Hippocampal formation (tissue), 2 donors: ENCODE results near the gene PEBP1.

Source experiments
- DNase-seq, 2 donors: peaks; one replicate each; lab custom pipeline; 2025; lab: John Stamatoyannopoulos, UW

PEBP1 gene

GRCh38 chr12:118136559-118137003, 657 bp downstream of the PEBP1 start:
- peak in 1 of 2 donors; percentile 10 for DNase-seq

DNA sequence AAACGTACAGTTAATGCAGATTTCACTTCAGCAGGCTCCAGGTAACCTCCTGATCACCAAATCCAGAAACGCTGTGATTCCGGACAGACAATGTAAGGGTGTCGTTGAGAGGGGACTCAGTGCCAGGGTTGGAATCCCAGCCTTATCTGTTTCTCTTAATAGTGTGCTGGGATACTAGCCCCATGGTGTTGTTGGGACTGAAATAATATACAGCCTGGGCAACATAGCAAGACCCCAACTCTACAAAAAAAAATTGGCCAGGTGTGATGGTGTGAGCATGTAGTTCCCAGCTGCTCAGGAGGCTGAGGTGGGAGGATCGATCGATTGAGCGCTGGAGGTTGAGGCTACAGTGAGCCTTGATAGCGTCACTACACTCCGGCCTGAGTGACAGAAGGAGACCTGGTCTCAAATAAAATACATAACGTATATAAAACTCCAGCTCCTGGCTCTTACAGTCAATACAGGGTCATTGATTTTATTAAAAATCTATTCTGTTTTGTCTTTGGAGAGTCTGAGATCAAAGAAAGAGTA, 1.3 kb downstream of the PEBP1 start:
- no peak for DNase-seq

- no peak for DNase-seq
Measured at GRCh38 chr12:118140825-118141224, 4.9 kb downstream of the PEBP1 start.

DNA sequence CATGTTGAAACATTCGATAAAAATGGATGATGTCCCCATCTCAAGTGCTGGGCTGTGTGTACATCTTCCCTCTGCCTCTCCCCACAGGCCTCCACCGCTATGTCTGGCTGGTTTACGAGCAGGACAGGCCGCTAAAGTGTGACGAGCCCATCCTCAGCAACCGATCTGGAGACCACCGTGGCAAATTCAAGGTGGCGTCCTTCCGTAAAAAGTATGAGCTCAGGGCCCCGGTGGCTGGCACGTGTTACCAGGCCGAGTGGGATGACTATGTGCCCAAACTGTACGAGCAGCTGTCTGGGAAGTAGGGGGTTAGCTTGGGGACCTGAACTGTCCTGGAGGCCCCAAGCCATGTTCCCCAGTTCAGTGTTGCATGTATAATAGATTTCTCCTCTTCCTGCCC, 8.6 kb downstream of the PEBP1 start:
- no peak for DNase-seq

DNA sequence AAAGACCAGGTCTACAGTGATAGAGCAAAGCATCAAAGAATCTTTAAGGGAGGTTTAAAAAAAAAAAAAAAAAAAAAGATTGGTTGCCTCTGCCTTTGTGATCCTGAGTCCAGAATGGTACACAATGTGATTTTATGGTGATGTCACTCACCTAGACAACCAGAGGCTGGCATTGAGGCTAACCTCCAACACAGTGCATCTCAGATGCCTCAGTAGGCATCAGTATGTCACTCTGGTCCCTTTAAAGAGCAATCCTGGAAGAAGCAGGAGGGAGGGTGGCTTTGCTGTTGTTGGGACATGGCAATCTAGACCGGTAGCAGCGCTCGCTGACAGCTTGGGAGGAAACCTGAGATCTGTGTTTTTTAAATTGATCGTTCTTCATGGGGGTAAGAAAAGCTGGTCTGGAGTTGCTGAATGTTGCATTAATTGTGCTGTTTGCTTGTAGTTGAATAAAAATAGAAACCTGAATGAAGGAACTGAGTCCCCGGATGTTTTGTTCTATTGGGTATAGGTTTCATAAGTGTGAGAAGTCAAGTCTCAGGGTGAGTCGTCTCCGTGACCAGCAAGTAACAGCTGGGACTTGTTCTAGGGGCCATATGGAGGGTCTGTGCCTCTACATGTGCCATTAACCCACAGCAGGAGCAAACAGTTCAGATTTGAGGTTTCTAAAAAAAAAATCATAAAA, 9.3 kb downstream of the PEBP1 start:
- DNase-seq, result no peak

- no peak for DNase-seq
Measured at GRCh38 chr12:118145798-118146156, 9.9 kb downstream of the PEBP1 start.

GRCh38 chr12:118148287-118148686, 12.4 kb downstream of the PEBP1 start:
- no peak for DNase-seq

DNA sequence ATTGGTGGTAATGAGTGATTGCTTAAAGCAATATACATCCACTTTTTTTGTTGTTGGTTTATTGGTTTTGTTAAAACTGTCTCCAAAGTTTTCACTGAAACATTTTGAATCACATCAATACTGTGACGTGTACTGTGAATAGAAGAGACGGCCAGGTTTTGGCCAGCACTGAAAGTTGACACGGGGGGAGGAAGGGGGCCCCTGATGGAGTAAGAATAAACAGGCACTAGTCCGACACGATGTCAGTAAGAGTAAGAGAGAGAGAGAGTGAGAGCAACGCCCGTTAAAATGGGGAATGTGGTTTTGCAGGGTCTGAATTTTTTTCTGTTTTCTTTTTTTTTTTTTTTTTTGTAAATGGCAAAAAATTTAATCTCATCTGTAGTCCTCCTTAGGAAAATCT, 14.7 kb downstream of the PEBP1 start:
- DNase-seq, result no peak

GRCh38 chr12:118151755-118152154, 15.8 kb downstream of the PEBP1 start:
- DNase-seq, result no peak

GRCh38 chr12:118160536-118160935, 24.6 kb downstream of the PEBP1 start:
- DNase-seq, result peak in 1 of 2 donors; percentile 48

GRCh38 chr12:118164798-118165486, 29.0 kb downstream of the PEBP1 start:
- DNase-seq, result peak in 1 of 2 donors; percentile 13

DNA sequence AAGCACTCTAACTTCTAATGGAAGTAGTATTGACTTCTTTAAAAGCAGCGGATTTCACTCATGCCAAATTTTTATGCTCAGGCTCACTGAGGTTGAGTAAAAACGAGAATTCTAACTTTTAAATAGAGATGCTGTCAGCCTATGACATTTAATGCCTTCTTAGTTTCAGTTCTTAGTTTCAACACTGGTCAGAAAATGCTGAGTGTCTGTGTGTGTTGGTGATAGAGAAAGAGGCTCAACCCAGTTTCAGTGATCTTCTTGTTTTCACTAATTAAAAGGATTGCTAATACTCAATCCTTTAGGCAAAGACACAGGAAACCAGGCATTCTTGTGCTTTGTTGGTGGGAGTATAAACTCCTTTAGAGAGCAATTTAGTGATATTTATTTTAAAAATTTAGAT, 31.0 kb downstream of the PEBP1 start:
- DNase-seq, result no peak

- DNase-seq, result no peak
Measured at GRCh38 chr12:118175823-118176447, 40.0 kb downstream of the PEBP1 start.

DNA sequence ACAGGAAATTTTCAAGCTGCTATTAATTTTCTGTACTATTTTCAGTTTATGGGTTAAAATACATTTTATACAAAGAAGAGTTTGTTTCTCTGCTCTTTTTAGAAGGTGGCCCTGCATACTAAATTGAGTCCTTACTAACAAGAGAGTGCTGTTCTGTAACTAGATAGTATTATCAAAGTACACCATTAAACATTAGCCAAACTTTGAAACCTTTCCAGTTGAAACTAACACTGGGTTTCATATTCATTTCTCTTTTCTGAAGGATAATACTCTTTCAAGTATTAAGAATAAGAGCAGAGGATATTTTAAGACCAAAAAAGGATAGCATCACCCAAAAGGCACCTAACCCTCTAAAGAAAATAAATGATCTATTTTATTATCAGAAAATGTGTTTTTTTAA, 47.2 kb downstream of the PEBP1 start:
- DNase-seq, result no peak

DNA sequence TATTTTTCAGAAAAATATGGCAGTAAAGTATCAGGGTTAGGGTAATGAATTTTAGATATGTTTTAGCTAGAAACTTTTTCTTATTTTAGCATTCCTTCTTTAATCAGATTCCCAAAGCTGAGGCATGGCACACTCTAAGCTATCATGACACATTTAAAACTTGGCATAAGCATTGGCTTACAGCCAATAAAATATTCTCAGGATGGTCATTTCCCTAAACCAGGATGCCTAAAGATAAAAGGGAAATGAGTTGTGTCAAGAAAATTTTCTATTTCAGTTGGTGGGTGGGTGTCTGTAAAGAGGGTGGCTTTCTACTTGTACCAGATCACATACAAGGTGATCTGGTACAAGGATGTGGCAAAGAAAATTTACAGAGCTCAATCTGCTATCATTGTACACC, 47.8 kb downstream of the PEBP1 start:
- DNase-seq, result no peak

DNA sequence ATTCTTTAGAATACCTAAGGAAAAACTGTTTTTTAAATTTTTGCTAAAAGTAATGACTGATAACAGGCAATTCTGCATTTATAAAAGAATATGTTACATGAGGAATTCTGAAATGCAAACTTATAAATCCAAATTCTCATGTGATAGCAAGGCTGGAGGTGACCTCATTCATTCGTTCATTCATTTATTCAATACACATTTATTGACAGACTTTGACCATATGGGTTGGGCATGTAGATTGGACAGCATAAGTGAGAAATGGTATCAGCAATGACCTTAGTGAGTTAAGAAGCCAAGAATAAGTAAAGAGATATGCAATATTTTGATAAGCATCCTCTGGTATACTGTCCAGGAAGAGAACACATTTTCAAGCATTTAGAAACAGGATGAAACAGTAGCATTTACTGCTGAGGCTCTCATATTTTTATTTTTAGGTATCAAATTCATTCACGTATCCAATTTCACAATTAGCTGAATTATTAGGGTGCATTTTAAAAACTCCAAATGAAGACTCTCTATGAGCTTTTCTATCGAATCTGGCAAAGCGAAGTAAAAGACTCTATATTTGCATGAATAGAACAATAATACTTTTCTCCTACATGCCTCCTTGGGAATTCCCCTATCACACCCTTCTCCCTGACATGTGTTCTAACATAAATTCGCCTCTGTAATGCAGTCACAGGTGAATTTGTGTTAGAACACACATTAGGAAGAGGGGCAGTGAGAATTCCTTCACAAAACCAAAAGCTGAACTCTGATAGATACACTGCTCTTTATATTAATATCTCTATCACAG, 49.9 kb downstream of the PEBP1 start:
- no peak for DNase-seq

GRCh38 chr12:118187751-118188435, 52.0 kb downstream of the PEBP1 start:
- DNase-seq, result no peak

GRCh38 chr12:118188690-118189371, 52.9 kb downstream of the PEBP1 start:
- DNase-seq, result peak; percentile 38 to 72

DNA sequence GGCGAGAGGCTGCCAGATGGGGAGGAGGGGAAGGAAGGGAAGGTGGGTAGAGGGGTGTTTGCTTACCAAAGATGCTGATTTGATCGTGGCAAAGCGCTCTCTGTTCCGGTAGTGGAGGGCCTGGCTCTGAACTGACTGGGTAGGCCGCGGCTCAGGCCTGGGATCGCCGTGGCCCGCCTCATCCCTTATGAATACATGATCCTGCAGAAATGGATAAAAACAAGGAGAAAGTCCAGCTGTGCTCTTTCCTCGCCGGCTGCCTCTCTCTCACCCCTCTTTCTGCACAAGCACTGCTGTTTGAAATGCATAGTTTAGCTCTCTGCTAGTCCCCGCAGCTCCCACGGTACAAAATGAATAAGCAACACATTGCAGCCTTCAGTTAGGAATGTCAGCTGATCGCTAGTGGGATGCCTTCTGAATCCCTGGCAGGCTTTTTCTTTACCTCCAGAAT, 53.8 kb downstream of the PEBP1 start:
- peak; percentile 61 to 67 for DNase-seq

DNA sequence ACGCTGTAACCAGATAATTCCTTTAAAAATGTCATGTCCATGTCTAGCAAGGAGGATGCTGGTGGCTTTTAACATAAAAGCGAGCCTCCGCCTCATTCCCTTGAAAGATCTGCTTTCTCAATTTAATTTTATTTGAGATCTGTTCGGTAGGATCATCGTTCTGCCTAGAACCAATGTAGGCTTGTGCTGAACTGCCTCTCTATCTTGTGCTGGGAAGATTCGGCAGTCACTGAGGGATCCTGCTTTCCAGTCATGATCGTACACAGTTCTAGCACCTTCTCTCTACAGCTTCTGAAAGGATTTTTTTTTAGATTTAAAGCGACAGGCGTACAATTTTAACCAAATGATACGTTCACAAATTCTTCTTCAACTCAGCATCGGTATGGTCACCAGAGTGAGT, 54.3 kb downstream of the PEBP1 start:
- DNase-seq, result peak; percentile 32 to 85

GRCh38 chr12:118193477-118193876, 57.6 kb downstream of the PEBP1 start:
- no peak for DNase-seq
